Hepatocyte (in vitro differentiated cells): Measurements from ENCODE around the gene ARRDC1. TPM values are rescaled to one million over a fixed set of nuclear protein-coding genes. Genes with fewer than 3 reads are reported as not detected.
"Not testable (repeated sequence)": the region's sequence is repeated elsewhere in the genome, so short reads cannot be mapped to it uniquely, and the experiment has no call there.

ENCODE experiments used
- DNase-seq: peaks from one replicate; pipeline ENCODE4 v3.0.0-alpha.2; 2016; ENCODE audit warnings: low spot score
- H2AFZ ChIP-seq: fragments of 200-600 bp; sonication (generic); 2 replicates; pipeline ENCODE4 v1.6.0; 2016; ENCODE audit warnings: antibody characterized with exemption, mild to moderate bottlenecking
- H3K27ac ChIP-seq: fragments of 200-600 bp; sonication (generic); 2 replicates; pipeline ENCODE4 v1.5.1; 2016; ENCODE audit warnings: mild to moderate bottlenecking
- H3K27me3 ChIP-seq: fragments of 200-600 bp; sonication (generic); 2 replicates; pipeline ENCODE4 v1.6.1; 2016
- H3K36me3 ChIP-seq: fragments of 200-600 bp; sonication (generic); replicated peaks from 2 replicates; pipeline ENCODE4 v1.5.1; 2016; ENCODE audit warnings: low read depth; ENCODE audit not compliant: insufficient read depth
- H3K4me1 ChIP-seq: fragments of 200-600 bp; sonication (generic); 2 replicates; pipeline ENCODE4 v1.5.1; 2016; ENCODE audit warnings: mild to moderate bottlenecking, moderate library complexity; ENCODE audit not compliant: insufficient read depth
- H3K4me2 ChIP-seq: fragments of 200-600 bp; sonication (generic); 2 replicates; pipeline ENCODE4 v1.6.0; 2016
- H3K4me3 ChIP-seq: fragments of 200-600 bp; sonication (generic); 2 replicates; pipeline ENCODE4 v1.5.1; 2016; ENCODE audit warnings: mild to moderate bottlenecking
- H3K79me2 ChIP-seq: fragments of 200-600 bp; sonication (generic); 2 replicates; pipeline ENCODE4 v1.6.0; 2017; ENCODE audit warnings: mild to moderate bottlenecking
- H3K9me2 ChIP-seq: fragments of 200-600 bp; sonication (generic); replicated peaks from 2 replicates; pipeline ENCODE4 v1.6.0; 2017; ENCODE audit warnings: mild to moderate bottlenecking; ENCODE audit not compliant: insufficient read depth
- H3K9me3 ChIP-seq: fragments of 200-600 bp; sonication (generic); 2 replicates; pipeline ENCODE4 v1.5.1; 2016; ENCODE audit warnings: low read depth, mild to moderate bottlenecking
- H4K20me1 ChIP-seq: fragments of 200-600 bp; sonication (generic); 2 replicates; pipeline ENCODE4 v1.6.0; 2016; ENCODE audit warnings: mild to moderate bottlenecking; ENCODE audit not compliant: insufficient read depth, poor library complexity, severe bottlenecking
- EZH2 ChIP-seq: fragments of 200-600 bp; sonication (generic); IDR thresholded peaks from 2 replicates; pipeline ENCODE4 v1.6.1; 2016; ENCODE audit warnings: antibody characterized with exemption, mild to moderate bottlenecking, borderline replicate concordance
- EZH2phosphoT487 ChIP-seq: fragments of 200-600 bp; sonication (generic); IDR thresholded peaks from one replicate; pipeline ENCODE4 v1.6.1; 2018; ENCODE audit warnings: antibody characterized with exemption, mild to moderate bottlenecking, low read depth, moderate library complexity; ENCODE audit not compliant: unreplicated experiment, severe bottlenecking
- WGBS: methylation state at CpG from one replicate; pipeline ENCODE4 v1.1.6; 2016; ENCODE audit warnings: low lambda C conversion rate; ENCODE audit errors: missing lambda C conversion rate; 5-methylcytosine and 5-hydroxymethylcytosine counted together
- polyA plus RNA-seq: library from polyadenylated mRNA; unstranded; fragments of >200 nt; fragmentation: Nextera tagmentation; extraction: Ambion mirVana; gene quantifications from 2 replicates; pipeline ENCODE4 v1.2.1, GENCODE V29; 2016
- total RNA-seq: library from RNA; depleted of rRNA; stranded (reverse); fragments of >200 nt; gene quantifications from 2 replicates; pipeline ENCODE4 v1.2.3, GENCODE V29; 2014
- TF ChIP-seq, protein P1 (sequence below): fragments of 200-600 bp; sonication (generic); IDR thresholded peaks from 2 replicates; pipeline ENCODE4 v1.5.1; 2016; ENCODE audit warnings: antibody characterized with exemption, mild to moderate bottlenecking; ENCODE audit not compliant: poor library complexity

Gene ARRDC1
- total and polyA plus RNA-seq, 2 experiments from 2014 or later = 62.7 to 102 TPM

DNA sequence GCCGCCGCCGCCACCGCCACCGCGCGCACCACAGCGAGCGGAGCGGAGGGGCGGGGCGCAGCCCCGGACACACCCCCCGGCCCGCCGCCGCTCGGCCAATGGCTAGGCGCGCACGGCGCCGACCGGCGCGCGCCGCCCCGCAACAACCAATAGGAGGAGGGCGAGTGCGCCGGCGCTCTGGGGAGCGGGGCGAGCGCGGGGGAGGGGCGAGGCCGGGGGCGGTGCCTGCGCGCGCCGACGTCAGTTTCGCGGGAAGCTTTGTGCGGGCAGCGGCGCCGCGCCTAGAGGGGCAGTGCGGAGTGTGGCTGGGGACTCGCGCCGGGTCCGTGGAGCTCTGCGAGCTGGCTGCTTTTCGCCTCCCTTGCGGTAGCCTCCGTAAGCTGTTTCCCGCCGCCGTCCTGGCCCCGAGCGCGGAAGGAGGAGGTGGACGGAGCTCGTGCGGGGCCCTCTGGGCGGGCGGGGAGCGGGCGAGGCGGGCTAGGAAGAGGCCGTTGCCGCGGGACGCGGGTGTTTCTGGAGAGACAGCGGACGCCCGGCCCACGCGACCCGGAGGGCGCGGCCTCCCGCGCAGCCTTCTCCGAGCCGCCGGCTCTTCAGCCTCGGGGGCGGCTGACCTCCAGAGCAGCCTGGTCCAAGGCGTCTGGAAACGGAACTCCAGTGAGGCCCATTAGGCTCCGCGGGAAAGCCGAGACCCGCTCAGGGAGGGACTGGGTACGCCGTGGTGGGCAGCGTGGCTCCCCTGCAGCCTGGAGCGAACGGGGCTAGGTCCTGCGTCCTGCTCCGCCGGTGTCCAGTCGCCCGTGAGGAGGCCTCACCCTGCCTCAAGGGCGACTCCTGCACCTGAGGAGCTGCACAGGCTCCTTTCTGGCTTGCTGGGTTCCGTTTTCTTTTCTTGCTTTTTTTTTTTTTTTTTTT, 14.8 kb upstream of the ARRDC1 start, which contains the start of gene ZMYND19:
Gene ZMYND19, minus strand, starts transcription at position 44 of the 915 bp plus-strand sequence. CDS start 249 bp downstream, outside the sequence.
- H3K9me3 ChIP-seq = no peaks in the 10 kb centered on the region
- peak within 1 kb of the TSS; percentile 74 for H3K27ac ChIP-seq

DNA sequence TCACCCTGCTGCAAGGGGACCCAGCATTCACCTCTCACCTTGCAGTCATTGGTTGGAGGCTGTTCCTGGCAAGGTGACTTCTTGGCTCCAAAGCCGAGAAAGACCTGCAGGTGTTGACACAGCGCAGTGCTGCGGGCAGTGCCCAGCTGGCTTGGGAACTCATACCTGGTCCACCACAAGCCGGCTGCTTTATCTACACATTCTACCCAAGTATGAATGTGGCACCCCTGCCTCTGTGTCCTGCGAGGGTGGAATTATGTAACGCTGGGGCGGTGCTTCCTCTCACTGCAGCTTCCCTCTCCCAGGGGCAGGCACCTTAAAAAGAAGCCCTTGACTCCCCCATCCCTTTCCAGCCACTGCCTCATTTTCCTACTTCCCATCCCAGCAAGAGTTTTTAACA, 12.7 kb upstream of the ARRDC1 start:
- DNase-seq = no peak
- TF ChIP-seq, protein P1, sequence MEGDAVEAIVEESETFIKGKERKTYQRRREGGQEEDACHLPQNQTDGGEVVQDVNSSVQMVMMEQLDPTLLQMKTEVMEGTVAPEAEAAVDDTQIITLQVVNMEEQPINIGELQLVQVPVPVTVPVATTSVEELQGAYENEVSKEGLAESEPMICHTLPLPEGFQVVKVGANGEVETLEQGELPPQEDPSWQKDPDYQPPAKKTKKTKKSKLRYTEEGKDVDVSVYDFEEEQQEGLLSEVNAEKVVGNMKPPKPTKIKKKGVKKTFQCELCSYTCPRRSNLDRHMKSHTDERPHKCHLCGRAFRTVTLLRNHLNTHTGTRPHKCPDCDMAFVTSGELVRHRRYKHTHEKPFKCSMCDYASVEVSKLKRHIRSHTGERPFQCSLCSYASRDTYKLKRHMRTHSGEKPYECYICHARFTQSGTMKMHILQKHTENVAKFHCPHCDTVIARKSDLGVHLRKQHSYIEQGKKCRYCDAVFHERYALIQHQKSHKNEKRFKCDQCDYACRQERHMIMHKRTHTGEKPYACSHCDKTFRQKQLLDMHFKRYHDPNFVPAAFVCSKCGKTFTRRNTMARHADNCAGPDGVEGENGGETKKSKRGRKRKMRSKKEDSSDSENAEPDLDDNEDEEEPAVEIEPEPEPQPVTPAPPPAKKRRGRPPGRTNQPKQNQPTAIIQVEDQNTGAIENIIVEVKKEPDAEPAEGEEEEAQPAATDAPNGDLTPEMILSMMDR = no peak
- H3K9me2 ChIP-seq = no peaks in the 10 kb centered on the region
- H3K4me1 ChIP-seq = peaks cover 7% of the 10 kb centered on the region
- H3K9me3 ChIP-seq = no peaks in the 10 kb centered on the region
- no peak overlapping the region for H3K4me2 ChIP-seq
- no peaks in the 10 kb centered on the region for H3K36me3 ChIP-seq
- no peak overlapping the region for H3K27ac ChIP-seq
- 89% methylated on average over 7 of the region's 7 CpGs for WGBS
- H3K27me3 ChIP-seq = no peaks in the 10 kb centered on the region
- no peak overlapping the region for H3K4me3 ChIP-seq
- peaks cover 20% of the 10 kb centered on the region for H3K79me2 ChIP-seq
- no peak overlapping the region for H2AFZ ChIP-seq
- peaks cover 10% of the 10 kb centered on the region for H4K20me1 ChIP-seq

More for the DNA sequence above, 14.8 kb upstream of the ARRDC1 start, which contains the start of gene ZMYND19:
- H3K4me1 ChIP-seq = peaks cover 7% of the 10 kb centered on the region
- no peaks in the 10 kb centered on the region for H3K27me3 ChIP-seq
- peak within 1 kb of the TSS; percentile 98 for H3K4me2 ChIP-seq
- no peaks in the 10 kb centered on the region for H3K36me3 ChIP-seq
- H2AFZ ChIP-seq = peak within 1 kb of the TSS; percentile 94
- peak within 1 kb of the TSS; percentile 92 for H3K4me3 ChIP-seq
- 2% methylated on average over 24 of the region's 113 CpGs for WGBS
- no peak for TF ChIP-seq EZH2phosphoT487
- no peak for TF ChIP-seq EZH2
- TF ChIP-seq, protein P1 = no peak
- H3K79me2 ChIP-seq = peaks cover 28% of the 10 kb centered on the region
- peaks cover 10% of the 10 kb centered on the region for H4K20me1 ChIP-seq
- DNase-seq = peak; percentile 97
- H3K9me2 ChIP-seq = no peaks in the 10 kb centered on the region

DNA sequence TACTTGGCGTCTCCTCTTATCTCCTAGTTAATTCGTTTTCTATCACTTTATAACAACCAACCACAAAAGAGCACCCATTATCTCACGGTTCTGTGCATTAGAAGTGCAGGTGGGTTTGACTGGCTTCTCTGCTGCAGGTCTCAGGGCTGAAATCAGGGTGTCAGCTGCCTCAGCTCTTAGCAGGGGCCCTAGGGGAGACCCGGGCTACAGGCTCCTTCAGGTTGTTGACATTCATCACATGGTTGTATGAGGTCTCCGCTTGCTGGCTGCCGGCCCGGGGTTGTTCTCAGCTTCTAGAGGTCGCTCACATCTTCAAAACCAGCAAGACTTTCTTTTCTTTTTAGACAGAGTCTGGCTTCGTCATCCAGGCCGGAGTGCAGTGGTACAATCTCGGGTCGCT, 12.3 kb upstream of the ARRDC1 start:
- Histone ChIP-seq H3K79me2 (peaks cover 16% of the 10 kb centered on the region), H3K9me2 (no peaks in the 10 kb centered on the region), H4K20me1 (peaks cover 10% of the 10 kb centered on the region), H3K4me1 (peaks cover 7% of the 10 kb centered on the region), H2AFZ (no peak overlapping the region), H3K4me2 (no peak overlapping the region), H3K27me3 (no peaks in the 10 kb centered on the region), H3K9me3 (no peaks in the 10 kb centered on the region), H3K27ac (no peak overlapping the region), H3K4me3 (no peak overlapping the region), H3K36me3 (no peaks in the 10 kb centered on the region)
- no peak for DNase-seq
- WGBS = 83% methylated on average over 12 of the region's 12 CpGs
- no peak for TF ChIP-seq EZH2phosphoT487
- TF ChIP-seq, protein P1 = no peak
- no peak for TF ChIP-seq EZH2

DNA sequence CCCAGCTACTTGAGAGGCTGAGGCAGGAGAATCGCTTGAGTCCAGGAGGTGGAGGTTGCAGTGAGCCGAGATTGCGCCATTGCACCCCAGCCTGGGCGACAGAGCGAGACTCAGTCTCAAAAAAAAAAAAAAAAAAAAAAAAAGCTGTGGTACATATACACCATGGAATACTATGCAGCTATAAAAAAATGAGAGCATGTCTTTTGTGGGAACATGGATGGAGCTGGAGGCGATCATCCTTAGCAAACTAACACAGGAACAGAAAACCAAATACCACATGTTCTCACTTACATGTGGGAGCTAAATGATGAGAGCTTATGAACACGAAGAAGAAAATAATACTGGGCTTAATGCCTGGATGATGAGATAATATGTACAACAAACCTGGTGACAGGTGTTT, 8.9 kb upstream of the ARRDC1 start:
- H3K9me3 ChIP-seq, H3K4me1 ChIP-seq, DNase-seq, H3K9me2 ChIP-seq, H3K27me3 ChIP-seq, H3K4me2 ChIP-seq, H3K4me3 ChIP-seq, H2AFZ ChIP-seq, H4K20me1 ChIP-seq, H3K27ac ChIP-seq, H3K79me2 ChIP-seq, H3K36me3 ChIP-seq: not testable (repeated sequence)
- WGBS = over 99% methylated on average over 5 of the region's 7 CpGs
